HepG2 (cell line): Measurements from ENCODE around the gene PTCD3. TPM values are rescaled to one million over a fixed set of nuclear protein-coding genes. Genes with fewer than 3 reads are reported as not detected.
A peak's percentile ranks its signal among the peaks of the same experiment; 100 is the strongest.

Source experiments
- CREB1 ChIP-seq, 2 experiments: fragments of 450-650 bp in 1 of 2; IDR thresholded peaks; 2 replicates each; pipeline ENCODE4 v1.6.1; 2016 to 2017; ENCODE audit warnings: control low read depth in 1 of 2, mild to moderate bottlenecking in 1 of 2, missing compliant biosample characterization in 1 of 2, missing genetic modification characterization in 1 of 2
- ERF ChIP-seq: IDR thresholded peaks from 2 replicates; pipeline ENCODE4 v1.6.1; 2018; ENCODE audit warnings: missing biosample characterization, missing genetic modification reagents
- ESRRA ChIP-seq: sonication (generic); formaldehyde crosslinking; IDR thresholded peaks from 2 replicates; pipeline ENCODE4 v1.5.1; 2020; ENCODE audit warnings: mild to moderate bottlenecking, low read depth, missing genetic modification reagents
- GATAD1 ChIP-seq: IDR thresholded peaks from 2 replicates; pipeline ENCODE4 v1.6.1; 2016; ENCODE audit warnings: missing genetic modification reagents, missing compliant biosample characterization
- GLI4 ChIP-seq: sonication (generic); formaldehyde crosslinking; IDR thresholded peaks from 2 replicates; pipeline ENCODE4 v1.5.1; 2020; ENCODE audit warnings: missing genetic modification reagents, mild to moderate bottlenecking, moderate library complexity, borderline replicate concordance
- HNRNPH1 ChIP-seq: fragments of 200-400 bp; formaldehyde crosslinking; optimal IDR thresholded peaks from 2 replicates; pipeline ENCODE3; 2017; ENCODE audit warnings: mild to moderate bottlenecking, low read depth, low read length
- KLF16 ChIP-seq, 2 experiments: sonication (generic) in 1 of 2; formaldehyde crosslinking in 1 of 2; IDR thresholded peaks; 2 replicates each; pipeline versions ENCODE4 v1.6.1 to v1.8.0; 2016 to 2023; ENCODE audit warnings: missing genetic modification reagents in 2 of 2, missing compliant biosample characterization in 1 of 2
- MAFF ChIP-seq: IDR thresholded peaks from 2 replicates; pipeline ENCODE4 v1.6.1; 2011; ENCODE audit warnings: low read depth, low read length, improper control_type of control experiment
- MXD4 ChIP-seq: IDR thresholded peaks from 2 replicates; pipeline ENCODE4 v1.6.1; 2016; ENCODE audit warnings: mild to moderate bottlenecking, missing biosample characterization, missing genetic modification reagents
- NCOA5 ChIP-seq: sonication (generic); formaldehyde crosslinking; IDR thresholded peaks from 2 replicates; pipeline ENCODE4 v1.4.0; 2020; ENCODE audit warnings: missing genetic modification reagents
- TCF12 ChIP-seq, 2 experiments: fragments of 450-650 bp in 1 of 2; sonication (generic) in 1 of 2; formaldehyde crosslinking in 1 of 2; IDR thresholded peaks; 2 replicates each; pipeline versions ENCODE4 v1.6.1 to v1.8.0; 2017 to 2022; ENCODE audit warnings: antibody characterized with exemption in 1 of 2, mild to moderate bottlenecking in 1 of 2, missing genetic modification reagents in 1 of 2, moderate library complexity in 1 of 2
- TOPORS ChIP-seq: sonication (generic); formaldehyde crosslinking; IDR thresholded peaks from 2 replicates; pipeline ENCODE4 v1.8.0; 2023; ENCODE audit warnings: mild to moderate bottlenecking, missing genetic modification reagents
- ZNF12 ChIP-seq: sonication (generic); formaldehyde crosslinking; IDR thresholded peaks from 2 replicates; pipeline ENCODE4 v1.5.0; 2020; ENCODE audit warnings: missing genetic modification reagents
- ZNF350 ChIP-seq: sonication (generic); formaldehyde crosslinking; IDR thresholded peaks from 2 replicates; pipeline ENCODE4 v1.4.0; 2020; ENCODE audit warnings: mild to moderate bottlenecking, low read depth, missing genetic modification reagents, borderline replicate concordance
- ZNF441 ChIP-seq: sonication (generic); formaldehyde crosslinking; IDR thresholded peaks from 2 replicates; pipeline ENCODE4 v1.7.0; 2021; ENCODE audit warnings: missing genetic modification reagents, borderline replicate concordance
- ZNF468 ChIP-seq: sonication (generic); formaldehyde crosslinking; IDR thresholded peaks from 2 replicates; pipeline ENCODE4 v1.8.0; 2022; ENCODE audit warnings: mild to moderate bottlenecking, moderate library complexity, missing genetic modification reagents
- ZNF501 ChIP-seq: sonication (generic); formaldehyde crosslinking; IDR thresholded peaks from 2 replicates; pipeline ENCODE4 v1.5.1; 2020; ENCODE audit warnings: mild to moderate bottlenecking, moderate library complexity, missing genetic modification reagents
- ZNF766 ChIP-seq: sonication (generic); formaldehyde crosslinking; IDR thresholded peaks from 2 replicates; pipeline ENCODE4 v1.5.0; 2020; ENCODE audit warnings: missing genetic modification reagents, borderline replicate concordance
- ZNF883 ChIP-seq: sonication (generic); formaldehyde crosslinking; IDR thresholded peaks from 2 replicates; pipeline ENCODE4 v1.5.1; 2020; ENCODE audit warnings: mild to moderate bottlenecking, missing genetic modification reagents; ENCODE audit errors: not compliant biosample characterization
- polyA plus RNA-seq, 8 experiments: library from polyadenylated mRNA; depleted of rRNA in 3 of 8; stranded (reverse) in 7 of 8; unstranded in 1 of 8; fragments of >200 nt; fragmentation: Illumina TruSeq in 4 of 8; extraction: Trizol in 4 of 8; gene quantifications; 2 replicates each; pipeline versions ENCODE4 v1.2.1 to v1.2.3, GENCODE V29; 2011 to 2016; ENCODE audit warnings: low read depth in 4 of 8, missing spikeins in 1 of 8, mixed read lengths in 1 of 8; ENCODE audit not compliant: insufficient read depth in 1 of 8
- total RNA-seq, 5 experiments: library from RNA; depleted of rRNA; stranded (reverse); fragments of >200 nt; fragmentation: Illumina TruSeq; extraction: Trizol; gene quantifications; 2 replicates each; pipeline ENCODE4 v1.2.3, GENCODE V29; 2016; ENCODE audit warnings: low read depth in 1 of 5
- TF ChIP-seq, protein P1 (sequence below): sonication (generic); formaldehyde crosslinking; IDR thresholded peaks from 2 replicates; pipeline ENCODE4 v1.4.0; 2020; ENCODE audit warnings: missing genetic modification reagents, borderline replicate concordance
- TF ChIP-seq, protein P2 (sequence below): sonication (generic); formaldehyde crosslinking; IDR thresholded peaks from 2 replicates; pipeline ENCODE4 v1.9.0; 2021; ENCODE audit warnings: missing genetic modification reagents, borderline replicate concordance
- TF ChIP-seq, protein P3 (sequence below): IDR thresholded peaks from 2 replicates; pipeline ENCODE4 v1.6.1; 2016; ENCODE audit warnings: missing compliant biosample characterization, missing genetic modification reagents, borderline replicate concordance
- TF ChIP-seq, protein P4 (sequence below): sonication (generic); formaldehyde crosslinking; IDR thresholded peaks from 2 replicates; pipeline ENCODE4 v1.8.0; 2022; ENCODE audit warnings: missing genetic modification reagents, low read depth, mild to moderate bottlenecking, borderline replicate concordance
- TF ChIP-seq, protein P5 (sequence below): sonication (generic); formaldehyde crosslinking; conservative IDR thresholded peaks from 2 replicates; pipeline ENCODE4 v1.4.0; 2020; ENCODE audit warnings: missing genetic modification reagents

Gene PTCD3
- total and polyA plus RNA-seq, 2 of the 13 experiments (the other 11 are each of a cell fraction or from before 2014, with no cell fraction given) = 124 to 309 TPM

DNA sequence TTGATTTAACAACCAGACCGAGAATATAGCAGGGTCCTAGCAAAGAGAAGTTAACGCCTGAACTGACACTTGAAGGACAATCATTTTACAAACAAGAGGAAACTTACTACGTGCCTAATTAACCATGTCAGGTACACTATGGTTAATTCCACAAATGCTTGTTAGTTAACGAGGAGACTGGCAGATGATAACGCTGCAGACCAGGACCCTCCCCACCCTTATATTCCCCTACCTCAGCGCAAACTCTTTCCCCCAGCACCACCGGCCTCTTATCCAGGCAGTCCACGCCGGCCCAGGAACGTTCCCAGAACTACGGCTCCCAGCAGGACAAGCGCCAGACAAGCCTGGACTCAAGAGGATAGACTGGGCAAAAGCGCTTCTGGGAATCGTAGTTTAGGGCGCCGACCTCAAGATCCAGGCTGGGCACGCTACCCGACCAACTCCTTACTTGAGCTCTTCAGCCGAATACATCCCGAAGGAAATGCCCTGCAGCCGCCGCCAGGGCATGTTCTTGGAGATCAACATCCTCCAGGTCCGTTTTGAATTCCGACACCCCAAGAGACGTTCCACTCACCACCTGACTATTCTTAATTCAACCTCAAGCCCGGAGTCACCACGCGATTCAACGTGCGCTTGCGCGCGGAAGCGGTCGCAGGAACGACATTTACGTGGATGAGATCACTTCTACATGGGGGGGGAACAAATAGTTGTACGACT, 625 bp upstream of the PTCD3 start, which contains the start of gene POLR1A (continued):
- TF ChIP-seq, protein P1, sequence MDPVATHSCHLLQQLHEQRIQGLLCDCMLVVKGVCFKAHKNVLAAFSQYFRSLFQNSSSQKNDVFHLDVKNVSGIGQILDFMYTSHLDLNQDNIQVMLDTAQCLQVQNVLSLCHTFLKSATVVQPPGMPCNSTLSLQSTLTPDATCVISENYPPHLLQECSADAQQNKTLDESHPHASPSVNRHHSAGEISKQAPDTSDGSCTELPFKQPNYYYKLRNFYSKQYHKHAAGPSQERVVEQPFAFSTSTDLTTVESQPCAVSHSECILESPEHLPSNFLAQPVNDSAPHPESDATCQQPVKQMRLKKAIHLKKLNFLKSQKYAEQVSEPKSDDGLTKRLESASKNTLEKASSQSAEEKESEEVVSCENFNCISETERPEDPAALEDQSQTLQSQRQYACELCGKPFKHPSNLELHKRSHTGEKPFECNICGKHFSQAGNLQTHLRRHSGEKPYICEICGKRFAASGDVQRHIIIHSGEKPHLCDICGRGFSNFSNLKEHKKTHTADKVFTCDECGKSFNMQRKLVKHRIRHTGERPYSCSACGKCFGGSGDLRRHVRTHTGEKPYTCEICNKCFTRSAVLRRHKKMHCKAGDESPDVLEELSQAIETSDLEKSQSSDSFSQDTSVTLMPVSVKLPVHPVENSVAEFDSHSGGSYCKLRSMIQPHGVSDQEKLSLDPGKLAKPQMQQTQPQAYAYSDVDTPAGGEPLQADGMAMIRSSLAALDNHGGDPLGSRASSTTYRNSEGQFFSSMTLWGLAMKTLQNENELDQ = no peak
- TF ChIP-seq ZNF766 (no peak), NCOA5 (CRISPR knock-in tag) (no peak), KLF16 (CRISPR knock-in tag; IDR thresholded peaks at IDR 0.05) (no peak), ESRRA (CRISPR knock-in tag) (no peak; the same call in 1 of the 2 replicates), MAFF (no peak), ERF (no peak; the same call in 1 of the 2 replicates), CREB1 (IDR thresholded peaks at IDR 0.05) (no peak), CREB1 (CRISPR knock-in tag; IDR thresholded peaks at IDR 0.05) (no peak), ZNF12 (CRISPR knock-in tag) (no peak), ZNF468 (CRISPR knock-in tag) (no peak), GLI4 (no peak; the same call in 1 of the 2 replicates), TCF12 (IDR thresholded peaks at IDR 0.05) (no peak), TCF12 (CRISPR knock-in tag; IDR thresholded peaks at IDR 0.05) (no peak), TOPORS (CRISPR knock-in tag) (no peak), ZNF883 (no peak), GATAD1 (CRISPR knock-in tag) (peak; percentile 11), HNRNPH1 (no peak), ZNF501 (CRISPR knock-in tag) (no peak), ZNF441 (CRISPR knock-in tag) (peak; percentile 38), MXD4 (peak; percentile 77), ZNF350 (CRISPR knock-in tag) (no peak)
- TF ChIP-seq, protein P2, sequence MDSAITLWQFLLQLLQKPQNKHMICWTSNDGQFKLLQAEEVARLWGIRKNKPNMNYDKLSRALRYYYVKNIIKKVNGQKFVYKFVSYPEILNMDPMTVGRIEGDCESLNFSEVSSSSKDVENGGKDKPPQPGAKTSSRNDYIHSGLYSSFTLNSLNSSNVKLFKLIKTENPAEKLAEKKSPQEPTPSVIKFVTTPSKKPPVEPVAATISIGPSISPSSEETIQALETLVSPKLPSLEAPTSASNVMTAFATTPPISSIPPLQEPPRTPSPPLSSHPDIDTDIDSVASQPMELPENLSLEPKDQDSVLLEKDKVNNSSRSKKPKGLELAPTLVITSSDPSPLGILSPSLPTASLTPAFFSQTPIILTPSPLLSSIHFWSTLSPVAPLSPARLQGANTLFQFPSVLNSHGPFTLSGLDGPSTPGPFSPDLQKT (CRISPR knock-in tag) = no peak
- TF ChIP-seq, protein P3, sequence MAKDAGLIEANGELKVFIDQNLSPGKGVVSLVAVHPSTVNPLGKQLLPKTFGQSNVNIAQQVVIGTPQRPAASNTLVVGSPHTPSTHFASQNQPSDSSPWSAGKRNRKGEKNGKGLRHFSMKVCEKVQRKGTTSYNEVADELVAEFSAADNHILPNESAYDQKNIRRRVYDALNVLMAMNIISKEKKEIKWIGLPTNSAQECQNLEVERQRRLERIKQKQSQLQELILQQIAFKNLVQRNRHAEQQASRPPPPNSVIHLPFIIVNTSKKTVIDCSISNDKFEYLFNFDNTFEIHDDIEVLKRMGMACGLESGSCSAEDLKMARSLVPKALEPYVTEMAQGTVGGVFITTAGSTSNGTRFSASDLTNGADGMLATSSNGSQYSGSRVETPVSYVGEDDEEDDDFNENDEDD (CRISPR knock-in tag) = no peak
- TF ChIP-seq, protein P4, sequence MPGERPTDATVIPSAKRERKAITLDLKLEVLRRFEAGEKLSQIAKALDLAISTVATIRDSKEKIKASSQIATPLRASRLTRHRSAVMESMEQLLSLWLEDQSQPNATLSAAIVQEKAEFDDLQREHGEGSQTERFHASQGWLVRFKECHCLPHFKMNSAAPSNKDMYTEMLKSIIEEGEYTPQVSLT = no peak
- TF ChIP-seq, protein P5, sequence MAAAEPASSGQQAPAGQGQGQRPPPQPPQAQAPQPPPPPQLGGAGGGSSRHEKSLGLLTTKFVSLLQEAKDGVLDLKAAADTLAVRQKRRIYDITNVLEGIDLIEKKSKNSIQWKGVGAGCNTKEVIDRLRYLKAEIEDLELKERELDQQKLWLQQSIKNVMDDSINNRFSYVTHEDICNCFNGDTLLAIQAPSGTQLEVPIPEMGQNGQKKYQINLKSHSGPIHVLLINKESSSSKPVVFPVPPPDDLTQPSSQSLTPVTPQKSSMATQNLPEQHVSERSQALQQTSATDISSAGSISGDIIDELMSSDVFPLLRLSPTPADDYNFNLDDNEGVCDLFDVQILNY (CRISPR knock-in tag) = no peak
